Sciatic nerve (tissue), 2 donors: ENCODE data around the gene CLDN18. TPM values are rescaled to one million over a fixed set of nuclear protein-coding genes. Genes with fewer than 3 reads are reported as not detected.

Source experiments
- ATAC-seq: fragments of 200-7000 bp; cut with Tn5 transposase; one replicate; pipeline ENCODE4 v1.9.1; 2020; ENCODE audit warnings: mild to moderate bottlenecking, moderate library complexity
- DNase-seq: peaks from one replicate; pipeline ENCODE4 v3.0.0-alpha.2; 2020; ENCODE audit warnings: low spot score
- intact Hi-C: fragments of 100-400 bp; cut with DNase I; formaldehyde crosslinking; loops from one replicate; pipeline ENCODE4 v1.14.2; 2022
- total RNA-seq: library from RNA; stranded (reverse); fragmentation: NEBNext Ultra II Directional; extraction: Animal tissue kit (Norgen Biotek cat#: 25700); gene quantifications from one replicate; pipeline ENCODE4 v1.2.1, GENCODE V29; 2021
- donor health status: DM: no; HTN: no; CAD: no.
- donor health status: DM: no; HTN: no; CAD: no.

Gene CLDN18
- 0.09 TPM for total RNA-seq

DNA sequence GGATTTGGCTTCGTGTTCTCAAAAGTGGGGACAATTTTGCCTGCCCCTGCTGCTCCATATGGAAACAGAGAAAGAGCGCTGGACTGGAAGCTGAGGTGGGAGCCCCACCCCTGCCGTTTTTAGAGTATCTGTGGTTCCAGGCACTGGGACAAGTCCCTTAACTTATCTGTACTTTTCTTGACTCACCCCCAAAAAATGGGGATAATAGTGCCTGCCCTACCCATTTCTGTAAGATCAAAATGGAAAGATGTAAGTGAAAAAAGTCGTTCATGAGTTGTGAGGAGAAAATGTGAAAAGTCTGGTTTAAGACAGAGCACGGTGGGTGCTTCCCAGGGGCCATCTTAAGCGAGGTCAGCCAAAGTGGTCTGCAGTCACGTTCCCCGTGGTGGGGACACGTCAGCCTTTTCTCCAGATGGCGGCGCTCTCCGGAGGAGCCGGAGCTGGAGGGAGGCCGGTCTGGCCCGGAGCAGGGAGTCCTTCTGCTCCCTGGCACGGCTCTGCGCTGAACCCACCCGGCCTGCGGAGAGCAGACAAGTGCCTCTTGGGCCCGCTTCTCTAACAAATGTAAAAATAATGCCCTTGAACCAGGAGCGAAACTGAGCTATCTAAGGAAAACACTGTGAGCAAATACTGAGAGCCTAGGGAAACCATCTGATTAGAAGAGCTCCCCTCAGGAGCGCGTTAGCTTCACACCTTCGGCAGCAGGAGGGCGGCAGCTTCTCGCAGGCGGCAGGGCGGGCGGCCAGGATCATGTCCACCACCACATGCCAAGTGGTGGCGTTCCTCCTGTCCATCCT lies at the start of gene CLDN18:
Gene CLDN18, plus strand, starts transcription at position 690 of the 797 bp plus-strand sequence. Its CDS starts 61 bp downstream, at position 751.
- intact Hi-C loops = no loop called here
- DNase-seq (no peak), ATAC-seq (no peak)

DNA sequence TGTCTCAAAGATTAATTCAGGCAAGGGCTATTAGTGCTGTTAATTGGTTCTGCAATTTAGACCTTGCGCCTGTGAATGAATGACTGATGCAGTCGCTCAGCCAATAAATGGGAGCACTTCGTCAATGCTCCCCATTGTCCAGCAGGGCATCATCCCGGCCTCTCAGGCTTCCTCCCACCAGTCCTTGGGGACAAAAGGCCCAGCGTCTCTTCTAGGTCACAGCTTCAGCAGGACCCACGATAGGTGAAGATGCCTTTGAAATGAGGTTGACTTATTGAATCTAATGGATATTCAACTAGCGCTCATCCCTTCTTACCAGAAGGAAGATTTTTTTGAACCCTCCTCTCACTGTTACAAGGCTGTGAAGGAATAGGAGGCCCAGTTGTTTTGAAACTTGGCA lies 47.7 kb upstream of the CLDN18 start:
- DNase-seq (no peak), ATAC-seq (no peak)
- intact Hi-C loops = no loop called here

DNA sequence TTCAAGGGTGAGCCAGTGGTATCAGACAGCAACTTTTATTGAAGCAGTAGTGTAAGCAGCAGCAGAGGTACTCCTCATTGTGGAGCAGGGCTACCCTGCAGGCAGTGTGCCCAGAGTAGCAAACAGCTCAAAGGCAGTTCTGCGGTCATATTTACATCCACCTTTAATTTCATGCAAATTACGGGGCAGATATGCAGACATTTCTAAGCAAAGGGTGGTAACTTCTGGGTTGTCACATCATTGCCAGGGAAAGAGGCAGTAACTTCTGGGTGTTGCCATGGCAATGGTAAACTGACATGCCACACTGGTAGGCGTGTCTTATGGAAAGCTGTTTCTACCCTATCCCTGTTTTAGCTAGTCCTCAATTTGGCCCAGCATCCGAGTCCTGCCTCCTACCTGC lies 46.5 kb upstream of the CLDN18 start:
- DNase-seq = no peak
- intact Hi-C loops = no loop called here
- ATAC-seq = no peak

DNA sequence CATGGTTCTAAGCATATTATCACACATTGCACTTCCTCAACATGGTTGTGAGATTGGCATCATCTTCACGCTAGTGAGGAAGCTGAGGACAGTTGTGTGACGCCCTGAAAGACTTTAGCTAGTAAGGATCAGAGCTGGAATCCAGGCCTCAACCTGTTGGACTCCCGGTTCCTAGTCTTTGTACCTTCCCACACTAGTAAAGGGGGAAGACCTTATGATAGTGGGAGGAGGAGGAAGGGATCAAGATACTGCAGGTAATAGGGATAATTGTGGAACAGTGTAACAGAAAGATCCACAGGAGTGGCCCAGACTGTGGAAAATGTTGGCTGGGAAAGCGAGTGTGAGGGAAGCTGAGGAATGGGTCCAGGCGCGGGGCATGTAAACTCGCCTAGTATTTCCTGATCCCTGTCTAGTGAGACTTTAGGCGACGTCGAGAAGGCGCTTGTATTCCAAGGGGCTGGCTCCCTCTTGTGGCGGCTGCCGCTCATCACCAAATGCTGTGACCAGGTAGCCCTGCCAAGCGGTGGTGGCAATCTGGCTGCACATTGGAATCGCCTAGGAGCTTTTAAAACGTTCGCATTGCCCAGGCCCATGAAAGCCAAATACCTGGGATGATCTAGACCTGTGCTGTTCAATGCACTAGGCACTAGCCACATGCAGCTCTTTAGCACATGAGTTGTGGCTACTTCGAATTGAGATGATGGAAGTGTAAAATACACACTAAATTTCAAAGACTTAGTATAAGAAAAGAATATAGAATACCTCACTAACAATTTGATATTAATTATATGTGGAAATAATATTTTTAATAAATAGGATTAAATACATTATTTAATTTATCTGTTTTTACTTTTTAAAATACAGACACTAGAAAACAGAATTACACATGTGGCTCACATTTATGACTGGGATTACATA lies 38.8 kb upstream of the CLDN18 start:
- peak; percentile 82 for DNase-seq
- ATAC-seq = peak; percentile 76
- intact Hi-C loops = no loop called here

DNA sequence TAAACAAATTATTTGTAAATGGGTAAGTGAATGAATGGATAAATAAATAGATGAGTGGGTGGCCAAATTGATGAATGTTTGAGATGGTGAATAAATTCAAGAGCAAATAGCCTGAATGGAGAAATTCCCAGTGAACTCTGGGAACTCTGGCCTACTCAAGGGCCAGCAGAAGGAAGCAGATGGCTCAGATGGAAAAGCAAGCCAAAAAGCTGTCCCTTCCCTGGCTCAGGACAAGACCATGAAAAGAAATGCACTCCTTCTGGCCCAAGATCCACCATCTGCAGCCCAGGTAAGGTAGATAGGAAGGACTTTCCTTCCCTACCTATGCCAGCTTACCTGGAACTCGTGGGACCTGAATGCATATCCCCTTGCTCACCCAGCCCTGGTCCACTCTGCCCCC lies 37.6 kb upstream of the CLDN18 start:
- no peak for ATAC-seq
- intact Hi-C loops = no loop called here

DNA sequence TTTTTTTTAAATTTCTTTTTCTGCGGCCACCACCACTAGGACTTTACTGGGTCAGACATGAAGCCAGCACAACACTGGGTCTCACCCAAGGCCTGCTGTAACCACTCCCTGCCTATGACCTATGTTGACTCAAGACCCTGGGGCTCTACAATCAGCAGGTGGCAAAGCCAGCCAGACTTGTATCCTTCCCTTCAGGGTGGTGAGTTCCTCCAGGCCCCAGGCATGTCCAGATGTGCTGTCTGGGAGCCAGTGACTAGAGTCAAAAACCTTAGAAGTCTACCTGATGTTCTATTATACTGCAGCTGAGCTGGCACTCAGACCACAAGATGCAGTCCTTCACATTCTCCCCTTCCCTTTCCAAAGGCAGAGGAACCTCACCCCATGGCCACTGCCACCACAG lies 31.6 kb upstream of the CLDN18 start:
- DNase-seq (no peak), ATAC-seq (no peak)
- intact Hi-C loops = loop anchor here (5.0 kb wide), 1 partner anchor 1774 kb away; no protein-coding TSS in a partner anchor

More for the DNA sequence above, 37.6 kb upstream of the CLDN18 start:
- DNase-seq = no peak

DNA sequence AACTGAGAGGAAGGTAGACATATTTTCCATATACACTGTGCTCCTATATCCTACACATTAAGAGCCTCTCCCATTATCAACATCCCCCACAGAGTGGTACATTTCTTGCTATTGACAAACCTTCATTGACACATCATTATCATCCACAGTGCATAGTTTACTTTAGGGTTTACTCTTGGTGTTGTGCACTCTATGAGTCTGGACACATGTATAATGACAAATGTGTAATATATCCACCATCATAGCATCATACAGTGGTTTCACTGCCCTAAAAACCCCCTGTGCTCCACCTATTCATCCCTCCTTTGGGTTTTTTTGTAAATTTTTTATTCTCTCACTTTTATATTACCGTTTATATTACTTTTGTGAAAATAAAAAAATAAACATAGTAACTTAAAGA lies 22.2 kb upstream of the CLDN18 start:
- DNase-seq = no peak
- ATAC-seq = no peak
- intact Hi-C loops = no loop called here

DNA sequence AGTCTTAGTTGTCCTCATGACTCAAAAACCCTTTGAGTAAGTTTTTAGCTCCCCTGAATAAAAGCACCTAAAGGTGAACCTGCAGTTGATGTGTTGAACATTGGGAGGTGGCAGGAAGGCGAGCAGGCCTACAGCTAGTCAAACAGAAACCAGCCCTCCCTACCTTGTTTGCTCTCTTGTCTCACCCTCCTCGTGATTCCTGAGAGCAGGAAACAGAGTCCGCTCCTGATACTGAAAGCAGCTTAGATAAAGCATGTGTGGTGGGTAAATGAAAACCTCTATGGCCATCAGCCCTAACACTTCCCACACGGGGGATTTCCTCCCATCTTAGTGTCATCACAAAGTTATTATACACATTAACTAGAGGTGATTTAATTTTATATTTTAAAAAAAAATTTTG lies 21.8 kb upstream of the CLDN18 start:
- no peak for ATAC-seq

DNA sequence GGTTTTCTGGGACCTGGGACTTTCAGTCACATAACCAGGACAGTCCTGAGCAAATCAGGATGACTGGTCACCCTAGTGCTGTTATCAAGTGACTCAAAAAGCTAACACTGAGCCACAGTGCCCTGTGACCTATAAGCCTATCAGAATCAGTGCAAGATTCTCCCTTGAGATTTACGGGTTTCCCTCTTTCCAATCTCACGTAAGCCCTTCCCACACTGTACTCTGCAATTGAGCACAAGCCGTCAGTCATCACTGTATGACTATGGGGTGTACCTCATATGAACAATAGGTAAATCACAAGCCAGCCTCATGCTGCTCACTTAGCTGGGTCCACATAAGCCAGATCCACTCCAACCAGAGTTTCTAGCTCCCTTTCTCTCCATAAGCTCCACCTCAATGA lies 21.0 kb upstream of the CLDN18 start:
- DNase-seq = no peak
- ATAC-seq = no peak
- intact Hi-C loops = no loop called here

More for the DNA sequence above, 21.8 kb upstream of the CLDN18 start:
- no peak for DNase-seq
- intact Hi-C loops = no loop called here

DNA sequence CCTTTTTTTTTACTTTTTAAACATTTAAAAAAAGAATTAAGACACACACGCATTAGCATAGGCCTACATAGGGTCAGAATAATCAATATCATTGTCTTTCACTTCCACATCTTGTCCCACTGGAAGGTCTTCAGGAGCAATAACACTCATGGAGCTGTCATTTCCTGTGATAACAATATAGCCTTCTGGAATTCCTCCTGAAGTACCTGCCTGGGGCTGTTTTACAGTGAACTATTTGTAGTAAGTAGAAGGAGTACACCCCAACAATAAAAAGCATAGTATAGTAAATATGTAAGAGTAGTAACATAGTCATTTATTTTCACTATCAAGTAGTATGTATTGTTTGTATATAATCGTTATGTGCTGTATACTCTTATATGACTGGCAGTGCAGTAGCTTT lies 19.5 kb upstream of the CLDN18 start:
- DNase-seq (no peak), ATAC-seq (no peak)
- intact Hi-C loops = no loop called here

DNA sequence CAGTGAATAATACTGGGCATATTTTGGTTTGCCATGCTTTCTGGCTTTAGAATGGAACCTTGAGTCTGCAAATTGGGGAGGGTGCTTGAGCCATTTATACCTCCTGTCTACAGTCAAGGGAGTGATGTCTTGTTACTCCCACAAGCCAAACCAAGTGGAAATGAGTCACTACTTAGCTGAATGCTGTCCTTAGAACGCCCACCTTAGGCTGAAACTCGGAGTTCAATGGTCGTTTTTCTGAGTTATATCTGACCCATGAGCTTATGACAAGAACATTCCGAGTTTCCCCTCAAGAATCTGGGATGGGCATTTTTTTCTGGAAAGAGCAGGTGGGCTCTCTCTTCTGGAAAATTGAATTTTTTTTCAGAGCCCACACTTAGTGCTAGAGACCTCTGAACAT lies 17.4 kb upstream of the CLDN18 start:
- no peak for ATAC-seq
- intact Hi-C loops = no loop called here

DNA sequence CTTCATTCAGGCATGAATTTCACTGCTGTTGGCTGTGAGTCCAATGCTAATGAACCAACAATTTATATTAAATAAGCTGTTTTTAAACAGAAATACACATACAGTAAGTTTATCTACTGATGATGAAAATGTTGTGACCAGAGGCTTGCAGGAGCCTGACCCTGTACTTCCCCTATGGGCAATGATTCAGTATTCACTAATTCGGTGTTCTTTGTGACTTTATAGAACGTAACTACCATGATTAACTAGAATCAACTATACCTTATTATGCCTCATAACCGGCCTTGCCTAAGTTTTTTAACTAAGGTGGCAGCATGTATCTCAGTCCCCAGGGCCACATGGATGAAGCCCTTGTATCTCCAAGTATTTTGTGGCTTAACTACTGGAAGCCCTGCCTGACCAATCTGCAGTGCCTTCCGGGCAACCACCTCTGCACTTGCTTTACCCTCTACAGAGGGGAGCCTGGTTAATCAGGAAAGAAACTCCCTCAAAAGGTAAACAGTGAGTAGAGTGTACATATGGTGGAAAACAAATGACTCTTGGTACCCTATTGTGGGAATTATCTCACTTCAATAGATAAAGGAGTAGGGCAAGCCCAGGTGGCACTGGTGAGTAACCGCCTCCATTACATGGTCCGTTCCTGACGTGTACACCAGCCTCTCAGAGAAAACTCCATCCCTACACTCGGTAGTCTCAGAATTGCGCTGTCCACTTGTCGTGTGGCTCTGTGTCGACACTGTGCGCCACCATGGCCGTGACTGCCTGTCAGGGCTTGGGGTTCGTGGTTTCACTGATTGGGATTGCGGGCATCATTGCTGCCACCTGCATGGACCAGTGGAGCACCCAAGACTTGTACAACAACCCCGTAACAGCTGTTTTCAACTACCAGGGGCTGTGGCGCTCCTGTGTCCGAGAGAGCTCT lies 11.6 kb upstream of the CLDN18 start:
- DNase-seq (no peak), ATAC-seq (no peak)
- intact Hi-C loops = no loop called here

More for the DNA sequence above, 17.4 kb upstream of the CLDN18 start:
- DNase-seq = no peak

DNA sequence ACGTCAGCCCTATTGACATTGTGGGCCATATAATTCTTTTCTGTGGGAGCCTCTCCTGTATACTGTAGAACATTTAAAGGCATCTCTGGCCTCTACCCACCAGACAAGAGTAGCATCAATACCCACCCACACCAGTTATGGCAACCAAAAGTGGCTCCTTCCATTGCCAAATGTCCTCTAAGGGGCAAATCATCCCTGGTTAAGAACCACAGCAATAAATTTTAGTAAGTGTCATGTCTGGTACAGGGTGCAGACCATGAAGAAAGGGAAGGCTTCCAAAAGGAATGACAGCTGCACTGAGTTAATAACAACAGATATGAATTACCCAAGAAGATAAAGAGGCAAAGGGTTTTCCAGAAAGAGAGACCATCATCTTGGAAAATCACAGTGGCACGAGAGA lies 6.9 kb upstream of the CLDN18 start:
- DNase-seq = no peak

DNA sequence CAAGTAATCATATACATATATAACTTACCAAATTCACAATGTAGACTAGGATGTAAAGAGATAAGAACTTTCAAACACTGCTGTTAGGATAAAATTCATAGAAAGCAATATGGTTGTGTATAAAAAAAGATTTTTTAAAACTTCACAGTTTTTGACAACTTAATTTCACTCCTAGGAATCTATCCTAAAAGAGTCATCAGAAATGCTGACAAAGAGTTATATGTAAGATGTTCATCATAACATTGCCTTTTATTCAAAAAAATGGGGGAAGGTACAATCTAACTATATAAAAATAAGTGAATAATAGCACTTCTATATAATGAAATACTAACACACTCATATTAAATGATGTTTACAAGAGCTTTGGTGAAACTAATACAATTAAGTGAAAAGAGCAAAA lies 4.3 kb upstream of the CLDN18 start:
- no peak for DNase-seq
- ATAC-seq = no peak
- intact Hi-C loops = no loop called here

More for the DNA sequence above, 6.9 kb upstream of the CLDN18 start:
- no peak for ATAC-seq
- intact Hi-C loops = no loop called here

DNA sequence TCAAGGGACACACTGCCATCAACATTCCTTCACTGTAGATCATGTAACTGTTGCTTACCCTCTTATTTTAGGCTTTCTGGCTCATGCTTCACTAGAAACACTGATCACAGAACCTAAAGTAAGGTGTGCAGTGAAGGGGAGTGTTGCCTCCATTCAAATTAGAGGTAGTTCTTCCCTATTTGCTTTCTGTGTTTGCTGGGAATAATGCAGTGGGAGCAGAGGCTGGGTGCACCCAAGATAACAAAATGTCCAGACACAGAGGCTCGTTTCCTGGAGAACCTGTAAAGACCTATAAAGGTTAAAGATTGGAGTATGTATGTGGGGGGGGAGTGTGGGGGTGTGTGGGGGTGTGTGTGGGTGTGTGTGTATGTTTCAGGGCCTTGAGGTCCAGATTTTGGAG lies 2.1 kb upstream of the CLDN18 start:
- DNase-seq = no peak
- intact Hi-C loops = no loop called here
- ATAC-seq = no peak

DNA sequence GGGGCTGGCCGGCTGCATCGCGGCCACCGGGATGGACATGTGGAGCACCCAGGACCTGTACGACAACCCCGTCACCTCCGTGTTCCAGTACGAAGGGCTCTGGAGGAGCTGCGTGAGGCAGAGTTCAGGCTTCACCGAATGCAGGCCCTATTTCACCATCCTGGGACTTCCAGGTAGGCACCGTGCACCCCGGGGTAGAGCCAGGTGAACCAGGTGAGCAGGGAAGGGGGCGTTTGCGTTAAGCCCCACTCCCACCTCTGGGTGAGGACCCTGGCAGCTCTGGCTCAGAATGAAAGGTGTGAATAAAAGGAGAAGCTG lies 267 bp downstream of the CLDN18 start:
- ATAC-seq (no peak), DNase-seq (no peak)

DNA sequence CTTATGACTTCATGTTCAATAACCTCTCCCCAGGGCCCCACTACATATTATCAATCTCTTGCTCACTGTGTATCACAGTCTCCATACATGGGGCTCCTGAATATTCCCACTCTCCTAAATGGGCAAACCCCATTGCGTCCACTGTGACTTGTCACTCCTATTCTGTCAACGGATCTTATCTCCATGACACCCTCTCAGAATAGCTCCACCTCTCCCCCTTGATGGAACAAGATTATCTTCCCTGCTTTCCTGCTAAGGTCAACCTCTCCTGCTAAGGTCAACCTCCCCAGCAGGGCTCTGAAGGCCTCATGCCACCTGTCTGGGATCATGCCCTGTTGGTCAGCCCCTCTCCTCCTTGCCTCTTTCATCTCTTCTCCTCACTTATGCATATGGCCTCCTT lies 1.8 kb downstream of the CLDN18 start:
- intact Hi-C loops = no loop called here
- no peak for DNase-seq
- no peak for ATAC-seq

More for the DNA sequence above, 267 bp downstream of the CLDN18 start:
- intact Hi-C loops = no loop called here

DNA sequence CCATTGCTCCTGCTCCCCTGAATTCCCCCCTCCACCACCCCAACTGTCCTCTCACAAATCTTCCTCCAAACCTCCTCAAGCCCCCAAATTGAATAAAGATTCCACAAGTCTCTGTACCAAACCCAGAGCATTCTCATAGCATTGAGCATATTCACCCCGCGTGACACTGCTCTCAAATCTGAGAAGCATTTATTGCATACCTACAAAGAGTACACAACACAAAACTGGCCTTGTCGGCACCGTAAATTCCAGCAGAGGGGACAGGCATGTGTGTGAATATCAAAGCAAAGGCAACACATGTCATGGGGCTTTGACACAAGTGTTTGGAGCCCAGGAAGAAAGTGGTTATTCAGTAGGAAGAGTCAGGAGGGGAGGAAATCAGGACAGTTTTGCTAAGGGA lies 2.6 kb downstream of the CLDN18 start:
- DNase-seq (no peak), ATAC-seq (no peak)
- intact Hi-C loops = no loop called here

DNA sequence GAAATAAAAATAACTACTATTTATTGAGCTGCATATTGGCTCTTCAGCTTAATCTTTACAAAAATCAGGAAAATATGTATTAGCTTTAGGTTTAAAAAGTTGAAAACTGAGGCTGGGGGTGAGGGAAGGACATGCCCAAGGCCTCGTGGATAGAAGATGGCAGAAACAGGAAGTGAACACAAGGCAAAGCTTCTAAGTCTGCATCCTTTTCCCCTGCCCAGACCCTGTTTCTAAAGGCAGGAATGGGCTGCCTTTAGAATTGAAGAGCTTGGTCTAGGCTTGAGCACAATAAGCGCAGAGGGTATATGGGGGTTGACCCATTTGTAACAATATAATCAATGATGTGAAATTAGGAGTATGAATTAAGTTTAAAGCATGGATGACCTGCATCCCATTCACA lies 6.1 kb downstream of the CLDN18 start:
- intact Hi-C loops = no loop called here
- ATAC-seq (no peak), DNase-seq (no peak)
